PC-9 (cell line): ENCODE results near the gene SIRT3. TPM values are rescaled to one million over a fixed set of nuclear protein-coding genes. Genes with fewer than 3 reads are reported as not detected.
"Not testable (repeated sequence)": the region's sequence is repeated elsewhere in the genome, so short reads cannot be mapped to it uniquely, and the experiment has no call there.

Experiments
- BruUV-seq: library from RNA; stranded (reverse); fragments of 400-500 nt; replicated peaks from 2 replicates; lab custom pipeline; 2021; lab: Mats Ljungman, UMichigan
- CTCF ChIA-PET: fragments of 300-600 bp; sonication (Branson Sonifier 250); formaldehyde crosslinking; loops from one replicate; lab custom pipeline; 2022; ENCODE audit warnings: antibody characterized with exemption; lab: Charles Lee
- POLR2A ChIA-PET: fragments of 300-600 bp; sonication (Branson Sonifier 250); formaldehyde crosslinking; loops from one replicate; lab custom pipeline; 2022; ENCODE audit warnings: antibody characterized with exemption; ENCODE audit not compliant: unreplicated experiment; lab: Charles Lee
- DNase-seq, 2 experiments: peaks; one replicate each; pipeline versions ENCODE4 v3.0.0 to v3.0.0-alpha.2; 2015 to 2022; ENCODE audit warnings: mixed read lengths in 1 of 2
- H2AFZ ChIP-seq: fragments of 200-600 bp; sonication (generic); 2 replicates; pipeline ENCODE4 v1.8.1; 2017; ENCODE audit warnings: antibody characterized with exemption
- H3F3A ChIP-seq: fragments of 200-600 bp; sonication (generic); 2 replicates; pipeline ENCODE4 v1.8.1; 2017; ENCODE audit warnings: antibody characterized with exemption, mild to moderate bottlenecking, low read depth; ENCODE audit not compliant: insufficient read depth
- H3K27ac ChIP-seq: fragments of 200-600 bp; sonication (generic); 2 replicates; pipeline ENCODE4 v1.6.1; 2016; ENCODE audit warnings: mixed run types
- H3K27me3 ChIP-seq: fragments of 200-600 bp; sonication (generic); 2 replicates; pipeline ENCODE4 v1.6.1; 2016; ENCODE audit warnings: low read depth, mixed run types; ENCODE audit not compliant: insufficient read depth
- H3K36me3 ChIP-seq: fragments of 200-600 bp; sonication (generic); 2 replicates; pipeline ENCODE4 v1.6.1; 2016; ENCODE audit warnings: low read depth, mixed run types
- H3K4me1 ChIP-seq: fragments of 200-600 bp; sonication (generic); replicated peaks from 2 replicates; pipeline ENCODE4 v1.6.1; 2016; ENCODE audit warnings: mixed run types; ENCODE audit not compliant: insufficient read depth
- H3K4me2 ChIP-seq: fragments of 200-600 bp; sonication (generic); 2 replicates; pipeline ENCODE4 v1.6.1; 2017; ENCODE audit warnings: mixed run types
- H3K4me3 ChIP-seq: fragments of 200-600 bp; sonication (generic); 2 replicates; pipeline ENCODE4 v1.6.1; 2016; ENCODE audit warnings: mixed run types
- H3K79me2 ChIP-seq: fragments of 200-600 bp; sonication (generic); 2 replicates; pipeline ENCODE4 v1.6.1; 2017; ENCODE audit warnings: low read depth, mixed run types
- H3K9me2 ChIP-seq: fragments of 200-600 bp; sonication (generic); 2 replicates; pipeline ENCODE4 v1.8.1; 2017; ENCODE audit warnings: mild to moderate bottlenecking; ENCODE audit not compliant: insufficient read depth
- H3K9me3 ChIP-seq: fragments of 200-600 bp; sonication (generic); 2 replicates; pipeline ENCODE4 v1.8.1; 2016; ENCODE audit warnings: low read depth; ENCODE audit not compliant: insufficient read depth
- H4K20me1 ChIP-seq: fragments of 200-600 bp; sonication (generic); 2 replicates; pipeline ENCODE4 v1.8.1; 2017; ENCODE audit not compliant: insufficient read depth
- intact Hi-C: fragments of 100-400 bp; cut with micrococcal nuclease; formaldehyde crosslinking; loops from one replicate; pipeline ENCODE4 v1.10.0; 2022; ENCODE audit not compliant: unreplicated experiment
- total RNA-seq: library from RNA; stranded (reverse); gene quantifications from 2 replicates; pipeline ENCODE4 v1.2.3, GENCODE V29; 2021
- TF ChIP-seq, protein P1 (sequence below): fragments of 200-600 bp; sonication (generic); conservative IDR thresholded peaks from 2 replicates; pipeline ENCODE4 v1.6.1; 2017; ENCODE audit warnings: mixed run types, antibody characterized with exemption, mild to moderate bottlenecking, moderate library complexity

Gene SIRT3
- total RNA-seq, 1 experiment from 2014 or later: 26.0 TPM

GRCh38 chr11:191490-192478 lies 44.4 kb downstream of the SIRT3 start:
- H3K27me3 ChIP-seq, H3K4me3 ChIP-seq, H3F3A ChIP-seq, H3K9me3 ChIP-seq, H3K27ac ChIP-seq, H3K36me3 ChIP-seq, H2AFZ ChIP-seq, H3K79me2 ChIP-seq, CTCF ChIA-PET, H3K4me2 ChIP-seq, H3K4me1 ChIP-seq, intact Hi-C loops, BruUV-seq, H3K9me2 ChIP-seq, H4K20me1 ChIP-seq, POLR2A ChIA-PET: not testable (repeated sequence)
- TF ChIP-seq, protein P1, sequence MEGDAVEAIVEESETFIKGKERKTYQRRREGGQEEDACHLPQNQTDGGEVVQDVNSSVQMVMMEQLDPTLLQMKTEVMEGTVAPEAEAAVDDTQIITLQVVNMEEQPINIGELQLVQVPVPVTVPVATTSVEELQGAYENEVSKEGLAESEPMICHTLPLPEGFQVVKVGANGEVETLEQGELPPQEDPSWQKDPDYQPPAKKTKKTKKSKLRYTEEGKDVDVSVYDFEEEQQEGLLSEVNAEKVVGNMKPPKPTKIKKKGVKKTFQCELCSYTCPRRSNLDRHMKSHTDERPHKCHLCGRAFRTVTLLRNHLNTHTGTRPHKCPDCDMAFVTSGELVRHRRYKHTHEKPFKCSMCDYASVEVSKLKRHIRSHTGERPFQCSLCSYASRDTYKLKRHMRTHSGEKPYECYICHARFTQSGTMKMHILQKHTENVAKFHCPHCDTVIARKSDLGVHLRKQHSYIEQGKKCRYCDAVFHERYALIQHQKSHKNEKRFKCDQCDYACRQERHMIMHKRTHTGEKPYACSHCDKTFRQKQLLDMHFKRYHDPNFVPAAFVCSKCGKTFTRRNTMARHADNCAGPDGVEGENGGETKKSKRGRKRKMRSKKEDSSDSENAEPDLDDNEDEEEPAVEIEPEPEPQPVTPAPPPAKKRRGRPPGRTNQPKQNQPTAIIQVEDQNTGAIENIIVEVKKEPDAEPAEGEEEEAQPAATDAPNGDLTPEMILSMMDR: peak; percentile 68
- peak in 1 of 2 experiments; percentile 71 for DNase-seq

DNA sequence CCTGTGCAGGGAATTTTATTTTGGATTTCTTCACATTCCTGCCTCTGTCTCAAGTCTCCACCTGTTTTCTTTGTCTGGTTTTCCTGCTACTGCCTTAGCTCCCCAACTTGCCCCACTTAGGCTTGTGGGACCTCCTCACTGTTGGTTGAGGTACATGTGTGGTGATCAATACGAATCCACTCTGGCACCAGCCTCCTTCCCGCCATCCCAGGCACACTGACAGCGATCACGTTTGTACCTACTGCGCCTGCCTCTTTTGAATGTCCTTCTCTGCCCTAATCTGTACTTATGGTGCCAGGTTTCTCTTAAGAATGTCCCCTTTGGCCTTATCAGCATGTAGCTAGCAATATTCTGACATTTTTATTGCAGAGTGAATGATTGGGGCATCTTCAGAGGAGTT lies 45.6 kb downstream of the SIRT3 start:
- H3K36me3 ChIP-seq, H3K4me3 ChIP-seq, CTCF ChIA-PET, H3F3A ChIP-seq, H4K20me1 ChIP-seq, H3K9me3 ChIP-seq, H3K4me1 ChIP-seq, DNase-seq, BruUV-seq, H3K27me3 ChIP-seq, POLR2A ChIA-PET, H3K79me2 ChIP-seq, H3K27ac ChIP-seq, H3K4me2 ChIP-seq, H3K9me2 ChIP-seq, H2AFZ ChIP-seq, intact Hi-C loops: not testable (repeated sequence)

GRCh38 chr11:189843-190311 lies 46.3 kb downstream of the SIRT3 start:
- TF ChIP-seq, protein P1: peak; percentile 19; the same call in 1 of the 2 replicates
- H3K9me2 ChIP-seq, H3K4me3 ChIP-seq, H3K4me2 ChIP-seq, POLR2A ChIA-PET, CTCF ChIA-PET, H3K27ac ChIP-seq, H3K4me1 ChIP-seq, H3K27me3 ChIP-seq, H2AFZ ChIP-seq, H3F3A ChIP-seq, DNase-seq, H3K9me3 ChIP-seq, BruUV-seq, H3K36me3 ChIP-seq, intact Hi-C loops, H3K79me2 ChIP-seq, H4K20me1 ChIP-seq: not testable (repeated sequence)

- H3K27me3 ChIP-seq, BruUV-seq, POLR2A ChIA-PET, H3F3A ChIP-seq, H3K79me2 ChIP-seq, intact Hi-C loops, H2AFZ ChIP-seq, H3K4me1 ChIP-seq, H4K20me1 ChIP-seq, CTCF ChIA-PET, H3K36me3 ChIP-seq, H3K9me3 ChIP-seq, H3K4me3 ChIP-seq, H3K27ac ChIP-seq, H3K9me2 ChIP-seq, H3K4me2 ChIP-seq, DNase-seq: not testable (repeated sequence)
Measured at GRCh38 chr11:189200-189783, 46.9 kb downstream of the SIRT3 start.
